Activated naive CD4-positive, alpha-beta T cell treated with anti-CD3 and anti-CD28 coated beads, Interleukin-2, amount 10 ng/mL, durations not matched to agents 7 days and 5 days (primary cell): ENCODE results near the gene SERPINA9.

Experiments used
- CTCF ChIA-PET: fragments of 350-600 bp; sonication (Branson Sonifier 250); formaldehyde crosslinking; loops from one replicate; lab custom pipeline; 2021; ENCODE audit warnings: antibody characterized with exemption; lab: Charles Lee
- DNase-seq: peaks from one replicate; pipeline ENCODE4 v3.0.0-alpha.2; 2020
- H3K27ac Mint-ChIP-seq: one replicate; pipeline ENCODE4 v1.8.0; 2021; ENCODE audit warnings: mild to moderate bottlenecking, moderate library complexity, mixed read lengths
- H3K27me3 Mint-ChIP-seq: one replicate; pipeline ENCODE4 v1.8.0; 2021; ENCODE audit warnings: mild to moderate bottlenecking, mixed read lengths
- H3K36me3 Mint-ChIP-seq: one replicate; pipeline ENCODE4 v1.8.0; 2021; ENCODE audit warnings: mixed read lengths
- H3K4me1 Mint-ChIP-seq: one replicate; pipeline ENCODE4 v1.8.0; 2021; ENCODE audit warnings: mixed read lengths
- H3K4me3 Mint-ChIP-seq: one replicate; pipeline ENCODE4 v1.8.0; 2021; ENCODE audit warnings: mild to moderate bottlenecking, moderate library complexity, mixed read lengths
- H3K9me3 Mint-ChIP-seq: one replicate; pipeline ENCODE4 v1.8.0; 2021; ENCODE audit warnings: mixed read lengths

Gene SERPINA9

DNA sequence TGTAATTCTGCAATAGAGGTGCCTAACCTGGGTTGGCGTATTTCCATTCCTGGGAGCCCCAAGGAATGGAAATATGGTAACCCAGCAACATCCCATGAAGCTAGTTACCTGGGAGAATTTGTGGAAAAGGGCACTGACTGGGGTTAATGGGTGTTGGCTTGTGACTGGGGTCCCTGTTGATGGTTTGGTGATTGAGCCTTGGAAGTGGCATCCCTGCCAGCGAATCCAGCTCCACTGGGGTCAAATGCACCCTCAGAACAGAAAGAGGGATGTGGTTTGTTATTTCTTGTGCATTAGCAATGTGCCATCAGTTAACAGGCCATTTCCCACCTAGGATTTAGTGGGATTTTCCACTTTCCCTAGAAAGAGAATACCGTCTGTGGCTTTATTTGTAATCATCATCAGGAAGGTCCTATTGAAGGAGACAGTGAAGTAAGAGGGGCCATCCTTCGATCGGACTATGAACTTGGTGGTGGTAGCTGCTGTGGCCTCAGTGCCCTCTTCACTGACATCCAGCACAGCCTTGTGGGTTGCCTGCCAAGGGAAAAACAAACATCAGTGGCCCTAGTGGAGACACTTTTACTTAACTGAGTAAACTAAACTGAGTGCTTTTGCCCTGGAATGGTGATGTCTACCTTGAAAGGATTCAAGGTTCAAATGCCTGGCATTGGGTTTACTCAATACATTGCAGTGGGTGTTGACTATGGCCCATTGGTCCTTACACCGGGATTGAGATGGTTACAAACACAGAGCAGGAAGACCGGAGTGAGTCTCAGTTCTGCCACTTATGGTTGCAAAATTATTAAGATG is 13.0 kb downstream of the SERPINA9 start:
- H3K4me3 Mint-ChIP-seq = no peak overlapping the region
- CTCF ChIA-PET = no interaction called here
- no peak overlapping the region for H3K27ac Mint-ChIP-seq
- H3K9me3 Mint-ChIP-seq = peaks cover 12% of the 10 kb centered on the region
- DNase-seq = no peak
- H3K27me3 Mint-ChIP-seq = peaks cover 5% of the 10 kb centered on the region
- no peaks in the 10 kb centered on the region for H3K36me3 Mint-ChIP-seq
- no peaks in the 10 kb centered on the region for H3K4me1 Mint-ChIP-seq

DNA sequence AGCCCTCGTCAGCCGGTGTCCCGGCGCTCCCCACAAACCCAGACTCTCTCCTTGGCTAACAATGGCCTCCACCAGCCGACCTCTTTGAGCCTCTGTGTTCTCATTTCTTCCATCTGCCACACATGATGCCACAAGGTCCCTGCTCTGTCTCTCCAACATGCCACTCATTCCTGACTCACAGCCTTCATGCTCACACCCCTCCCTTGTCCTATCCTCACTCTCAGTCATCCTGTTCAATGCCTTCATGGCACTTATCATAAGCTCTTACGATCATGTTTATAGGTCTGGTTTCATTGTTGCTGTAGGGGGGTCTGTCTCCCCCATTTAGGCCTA is 13.8 kb downstream of the SERPINA9 start:
- no peaks in the 10 kb centered on the region for H3K4me1 Mint-ChIP-seq
- no peak overlapping the region for H3K27ac Mint-ChIP-seq

DNA sequence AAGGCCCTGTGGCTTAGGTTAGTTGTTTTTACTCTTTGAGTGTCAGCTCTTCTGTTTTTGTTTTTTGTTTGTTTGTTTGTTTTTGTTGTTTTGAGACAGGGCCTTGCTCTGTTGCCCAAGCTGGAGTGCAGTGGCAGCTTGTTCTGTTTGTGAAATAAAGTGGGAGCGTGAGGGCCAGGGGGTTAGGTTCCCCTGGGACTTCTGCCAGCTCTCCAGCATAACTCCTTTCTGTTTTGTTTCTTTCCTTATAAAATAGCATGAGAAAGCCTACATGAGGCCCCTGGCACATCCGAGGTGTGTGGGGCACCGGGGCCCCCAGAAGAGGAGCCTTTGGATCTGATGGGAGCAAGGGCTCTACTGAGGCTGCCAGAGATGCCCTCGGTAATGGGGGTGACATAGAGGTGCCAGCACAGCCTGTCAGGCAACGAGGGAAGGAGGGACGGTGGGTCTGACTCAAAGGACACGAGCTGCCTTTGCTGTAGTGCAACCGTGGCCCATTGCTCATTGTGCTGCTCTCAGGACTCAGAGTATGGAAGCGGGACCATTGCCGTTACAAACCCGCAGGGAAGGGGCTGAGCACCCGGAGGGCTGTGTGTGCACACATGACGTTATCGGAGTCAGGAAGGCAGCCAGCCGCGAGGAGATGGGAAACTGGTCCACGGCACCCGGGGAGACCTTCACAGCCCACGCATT is 14.3 kb downstream of the SERPINA9 start:
- Mint-ChIP-seq H3K9me3 (peaks cover 12% of the 10 kb centered on the region), H3K27ac (no peak overlapping the region), H3K27me3 (peaks cover 9% of the 10 kb centered on the region), H3K36me3 (no peaks in the 10 kb centered on the region), H3K4me1 (no peaks in the 10 kb centered on the region), H3K4me3 (no peak overlapping the region)
- CTCF ChIA-PET = interaction anchor here (0.6 kb wide), 1 partner anchor 259 kb away, joined by 3 read pairs; no protein-coding TSS in a partner anchor
- no peak for DNase-seq

More for the DNA sequence above, 13.8 kb downstream of the SERPINA9 start:
- Mint-ChIP-seq H3K4me3 (no peak overlapping the region), H3K36me3 (no peaks in the 10 kb centered on the region), H3K27me3 (peaks cover 12% of the 10 kb centered on the region), H3K9me3 (peaks cover 12% of the 10 kb centered on the region)
- DNase-seq = no peak
- CTCF ChIA-PET = interaction anchor here (0.6 kb wide), 1 partner anchor 259 kb away, joined by 3 read pairs; no protein-coding TSS in a partner anchor

DNA sequence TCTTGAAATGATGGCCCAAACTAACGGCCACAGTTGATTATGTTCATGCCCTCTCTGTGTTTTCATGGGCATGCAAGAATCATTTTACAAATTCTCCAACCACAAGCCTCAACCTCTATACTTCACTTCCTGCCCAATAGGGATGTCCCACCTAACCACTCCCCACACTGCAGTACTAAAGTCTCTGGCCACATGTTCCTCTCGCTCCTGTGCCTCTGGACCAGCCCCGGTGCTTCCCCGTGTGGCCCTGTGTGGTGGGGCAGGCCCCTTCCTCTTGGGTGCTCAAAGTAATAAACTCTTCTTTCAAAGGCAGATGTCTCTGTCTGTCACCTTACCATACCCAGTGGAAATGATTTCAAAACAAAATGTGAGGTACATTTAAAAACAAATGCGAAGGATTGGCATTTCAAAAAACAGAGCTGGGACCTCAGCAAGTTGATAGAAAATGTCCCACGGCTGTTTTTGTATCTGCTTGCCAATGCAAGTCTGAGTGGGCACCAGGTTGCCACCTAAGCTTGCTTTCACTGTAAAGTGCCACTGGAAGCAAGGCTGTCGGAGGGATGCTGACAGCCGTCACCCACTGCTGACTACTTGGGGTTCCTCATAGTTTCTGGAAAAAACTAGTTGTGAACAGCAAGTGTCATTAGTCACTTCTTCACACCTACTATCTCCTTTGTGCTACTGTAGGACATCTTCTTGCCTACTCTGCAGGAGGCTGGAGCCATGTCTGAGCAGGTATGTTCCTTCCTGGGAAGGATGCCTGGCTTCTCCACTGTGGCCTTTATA is 15.2 kb downstream of the SERPINA9 start:
- peaks cover 9% of the 10 kb centered on the region for H3K27me3 Mint-ChIP-seq
- H3K9me3 Mint-ChIP-seq = peaks cover 6% of the 10 kb centered on the region
- CTCF ChIA-PET = interaction anchor here (1.0 kb wide), 1 partner anchor 27 kb away, joined by 3 read pairs; no protein-coding TSS in a partner anchor
- H3K4me3 Mint-ChIP-seq = no peak overlapping the region
- H3K27ac Mint-ChIP-seq = no peak overlapping the region
- DNase-seq = no peak
- H3K36me3 Mint-ChIP-seq = no peaks in the 10 kb centered on the region
- H3K4me1 Mint-ChIP-seq = no peaks in the 10 kb centered on the region

DNA sequence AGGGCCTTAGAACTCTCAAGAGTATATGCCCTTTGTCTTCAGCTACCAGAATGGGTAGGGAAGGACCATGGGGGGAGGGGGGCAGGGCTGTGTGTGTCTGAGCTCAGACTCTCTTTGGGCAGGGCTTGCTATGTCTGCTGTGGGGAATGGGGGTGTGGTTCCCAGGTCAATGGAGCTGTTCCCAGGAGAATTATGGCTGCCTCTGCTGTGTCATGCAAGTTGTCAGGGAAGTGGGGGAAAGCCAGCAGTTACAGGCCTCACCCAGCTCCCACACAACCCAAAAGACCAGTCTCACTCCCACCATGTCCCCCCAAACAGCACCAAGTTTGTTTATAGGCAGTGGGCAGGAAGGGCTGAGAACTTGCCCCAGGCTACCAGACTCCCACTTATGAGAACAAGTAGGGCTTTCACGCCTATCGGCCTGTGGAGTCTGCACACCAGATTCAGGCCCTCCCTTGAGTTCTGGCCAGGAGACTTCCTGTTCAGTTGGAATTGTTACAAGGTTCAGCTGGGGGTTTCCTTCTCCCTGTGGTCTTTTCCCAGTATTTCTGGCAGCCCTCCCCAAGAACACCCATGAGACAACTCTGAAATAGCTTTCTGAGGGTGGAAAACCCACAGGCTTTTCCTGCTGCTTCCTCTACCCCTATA is 17.3 kb downstream of the SERPINA9 start:
- no peak for DNase-seq
- H3K36me3 Mint-ChIP-seq = no peaks in the 10 kb centered on the region
- no peak overlapping the region for H3K27ac Mint-ChIP-seq
- CTCF ChIA-PET = no interaction called here
- H3K4me3 Mint-ChIP-seq = no peak overlapping the region
- H3K27me3 Mint-ChIP-seq = peaks cover 14% of the 10 kb centered on the region
- H3K4me1 Mint-ChIP-seq = no peaks in the 10 kb centered on the region
- H3K9me3 Mint-ChIP-seq = no peaks in the 10 kb centered on the region

DNA sequence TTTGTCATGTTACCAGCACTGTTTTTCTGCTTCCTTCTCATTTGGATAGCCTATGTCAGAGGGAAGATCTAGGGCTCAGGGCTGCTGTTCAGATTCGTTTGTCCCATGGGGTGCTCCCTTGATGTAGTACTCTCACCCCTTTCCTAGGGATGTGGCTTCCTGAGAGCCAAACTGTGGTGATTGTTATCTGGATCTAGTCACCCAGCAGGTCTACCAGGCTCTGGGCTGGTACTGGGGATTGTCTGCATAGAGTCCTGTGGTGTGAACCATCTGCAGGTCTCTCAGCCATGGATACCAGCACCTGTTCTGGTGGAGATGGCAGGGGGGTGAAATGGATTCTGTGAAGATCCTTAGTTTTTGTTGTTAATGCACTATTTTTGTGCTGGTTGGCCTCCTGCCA is 17.9 kb downstream of the SERPINA9 start:
- no peaks in the 10 kb centered on the region for H3K4me1 Mint-ChIP-seq
- no peak for DNase-seq
- no peak overlapping the region for H3K4me3 Mint-ChIP-seq
- CTCF ChIA-PET = no interaction called here
- peaks cover 14% of the 10 kb centered on the region for H3K27me3 Mint-ChIP-seq
- H3K9me3 Mint-ChIP-seq = no peaks in the 10 kb centered on the region
- H3K36me3 Mint-ChIP-seq = no peaks in the 10 kb centered on the region
- H3K27ac Mint-ChIP-seq = no peak overlapping the region

DNA sequence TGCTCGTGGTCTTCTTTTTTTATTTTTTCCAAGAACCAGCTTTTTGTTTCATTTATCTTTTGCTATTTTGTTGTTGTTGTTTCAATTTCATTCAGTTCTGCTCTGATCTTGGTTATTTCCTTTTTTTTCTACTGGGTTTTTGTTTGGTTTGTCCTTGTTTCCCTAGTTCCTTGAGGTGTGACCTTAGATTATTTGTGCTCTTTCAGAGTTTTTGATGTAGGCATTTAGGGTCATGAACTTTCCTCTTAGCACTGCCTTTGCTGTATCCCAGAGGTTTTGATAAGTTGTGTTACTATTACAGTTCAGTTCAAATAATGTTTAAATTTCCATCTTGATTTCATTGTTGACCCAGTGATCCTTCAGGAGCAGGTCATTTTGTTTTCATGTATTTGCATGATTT is 20.1 kb downstream of the SERPINA9 start:
- peaks cover 19% of the 10 kb centered on the region for H3K27me3 Mint-ChIP-seq
- no peaks in the 10 kb centered on the region for H3K9me3 Mint-ChIP-seq
- H3K27ac Mint-ChIP-seq = no peak overlapping the region

DNA sequence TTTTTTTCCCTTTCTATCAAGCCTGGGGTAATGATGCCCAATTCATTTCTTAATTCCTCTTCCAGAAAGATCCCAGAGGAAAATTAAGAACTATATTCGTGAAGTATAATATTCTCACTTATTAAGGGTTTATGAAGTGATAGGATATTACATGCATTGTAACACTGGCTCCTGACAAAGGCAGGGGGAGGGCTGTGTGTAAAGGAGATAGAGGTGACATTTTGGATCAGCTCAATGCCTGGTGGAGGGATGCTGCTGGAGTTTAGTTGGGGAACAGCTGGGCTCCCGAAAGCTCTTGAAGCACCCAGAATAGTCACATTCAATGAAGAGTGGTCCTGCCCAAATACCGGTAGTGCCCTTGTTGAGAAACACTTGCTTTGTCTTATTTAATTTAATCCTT is 24.2 kb downstream of the SERPINA9 start:
- H3K4me3 Mint-ChIP-seq = no peak overlapping the region
- no peaks in the 10 kb centered on the region for H3K9me3 Mint-ChIP-seq
- no peak overlapping the region for H3K27ac Mint-ChIP-seq
- no peaks in the 10 kb centered on the region for H3K36me3 Mint-ChIP-seq
- peaks cover 17% of the 10 kb centered on the region for H3K27me3 Mint-ChIP-seq
- CTCF ChIA-PET = no interaction called here
- no peaks in the 10 kb centered on the region for H3K4me1 Mint-ChIP-seq
- no peak for DNase-seq

More for the DNA sequence above, 20.1 kb downstream of the SERPINA9 start:
- H3K4me1 Mint-ChIP-seq = no peaks in the 10 kb centered on the region
- CTCF ChIA-PET = no interaction called here
- no peak overlapping the region for H3K4me3 Mint-ChIP-seq
- no peaks in the 10 kb centered on the region for H3K36me3 Mint-ChIP-seq
- no peak for DNase-seq

DNA sequence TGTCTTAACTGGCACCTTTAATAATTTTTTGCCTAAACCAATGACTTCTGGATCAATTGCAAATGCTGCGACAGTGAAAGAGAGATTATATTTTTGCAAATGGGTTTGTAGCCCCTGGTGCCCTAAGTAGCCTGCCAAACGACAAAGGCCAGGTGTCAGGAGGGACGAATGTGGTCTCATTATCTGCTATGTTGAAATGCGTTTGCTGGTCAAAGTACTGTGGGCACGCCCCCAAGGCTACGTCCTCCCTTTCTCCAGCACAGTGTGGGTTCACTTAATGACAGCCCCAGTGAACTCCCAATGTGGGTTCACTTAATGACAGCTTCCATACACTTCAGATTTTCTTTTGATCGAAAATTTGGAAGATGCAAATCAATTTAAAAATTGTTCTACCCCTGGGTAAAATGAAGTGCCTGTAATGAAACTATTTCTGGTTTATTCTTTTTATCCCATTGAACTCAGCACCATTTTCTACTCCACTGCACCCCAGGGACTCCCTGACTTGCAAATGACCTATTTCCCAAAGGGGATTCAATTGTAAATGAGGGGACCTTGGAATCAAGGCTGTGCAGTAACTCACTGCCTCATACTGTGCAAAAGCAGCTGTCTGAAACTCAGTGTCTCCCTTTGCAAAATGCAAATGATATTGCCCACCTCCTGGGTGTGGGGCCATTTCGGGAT is 24.8 kb downstream of the SERPINA9 start:
- H3K9me3 Mint-ChIP-seq = no peaks in the 10 kb centered on the region
- H3K27ac Mint-ChIP-seq = no peak overlapping the region
- DNase-seq = no peak
- no peaks in the 10 kb centered on the region for H3K36me3 Mint-ChIP-seq
- peaks cover 17% of the 10 kb centered on the region for H3K27me3 Mint-ChIP-seq
- no peak overlapping the region for H3K4me3 Mint-ChIP-seq
- no peaks in the 10 kb centered on the region for H3K4me1 Mint-ChIP-seq
- CTCF ChIA-PET = no interaction called here

DNA sequence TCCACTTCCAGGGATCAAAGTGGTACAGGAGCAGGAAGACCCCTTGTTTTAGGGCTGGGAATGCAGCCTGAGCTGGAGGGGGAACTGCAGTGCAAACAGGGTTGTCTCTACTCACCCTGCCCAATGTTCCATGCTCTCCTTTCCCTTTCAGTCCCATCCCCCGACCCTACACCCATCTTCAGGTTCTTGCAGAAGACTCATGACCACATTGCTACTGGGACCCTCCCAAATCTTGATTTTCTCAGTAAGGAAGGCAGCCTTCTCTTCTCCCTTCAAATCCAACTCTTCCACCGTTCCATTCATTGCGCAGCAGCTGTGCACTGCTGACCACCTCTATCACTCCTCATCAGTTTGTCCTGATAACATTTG is 25.3 kb downstream of the SERPINA9 start:
- no peak overlapping the region for H3K4me3 Mint-ChIP-seq
- CTCF ChIA-PET = interaction anchor here (1.1 kb wide), 1 partner anchor 17 kb away, joined by 5 read pairs; no protein-coding TSS in a partner anchor
- H3K4me1 Mint-ChIP-seq = no peaks in the 10 kb centered on the region
- no peak overlapping the region for H3K27ac Mint-ChIP-seq
- peaks cover 17% of the 10 kb centered on the region for H3K27me3 Mint-ChIP-seq
- no peaks in the 10 kb centered on the region for H3K36me3 Mint-ChIP-seq
- DNase-seq = no peak
- no peaks in the 10 kb centered on the region for H3K9me3 Mint-ChIP-seq

DNA sequence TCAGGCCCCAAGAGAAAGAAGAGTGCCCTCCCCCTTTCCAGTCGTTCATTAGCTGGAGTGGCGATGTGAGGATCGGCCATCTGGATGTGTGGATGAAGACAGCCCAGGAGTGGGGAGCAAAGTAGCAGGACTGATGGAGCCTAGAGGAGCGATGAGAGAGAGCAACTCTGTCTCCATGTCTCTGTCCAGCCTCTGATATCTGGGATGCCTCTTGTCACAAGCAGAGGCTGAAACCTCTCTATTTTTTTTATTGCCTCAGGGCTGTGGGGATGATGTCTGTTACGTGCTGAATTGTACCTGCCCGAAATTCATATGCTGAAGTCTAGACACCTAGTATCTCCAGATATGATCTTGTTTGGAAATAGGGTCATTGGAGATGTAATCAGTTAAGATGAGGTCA is 26.1 kb downstream of the SERPINA9 start:
- Mint-ChIP-seq H3K27ac (no peak overlapping the region), H3K27me3 (peaks cover 15% of the 10 kb centered on the region)
- CTCF ChIA-PET = interaction anchor here (1.1 kb wide), 1 partner anchor 16 kb away, joined by 5 read pairs; no protein-coding TSS in a partner anchor

DNA sequence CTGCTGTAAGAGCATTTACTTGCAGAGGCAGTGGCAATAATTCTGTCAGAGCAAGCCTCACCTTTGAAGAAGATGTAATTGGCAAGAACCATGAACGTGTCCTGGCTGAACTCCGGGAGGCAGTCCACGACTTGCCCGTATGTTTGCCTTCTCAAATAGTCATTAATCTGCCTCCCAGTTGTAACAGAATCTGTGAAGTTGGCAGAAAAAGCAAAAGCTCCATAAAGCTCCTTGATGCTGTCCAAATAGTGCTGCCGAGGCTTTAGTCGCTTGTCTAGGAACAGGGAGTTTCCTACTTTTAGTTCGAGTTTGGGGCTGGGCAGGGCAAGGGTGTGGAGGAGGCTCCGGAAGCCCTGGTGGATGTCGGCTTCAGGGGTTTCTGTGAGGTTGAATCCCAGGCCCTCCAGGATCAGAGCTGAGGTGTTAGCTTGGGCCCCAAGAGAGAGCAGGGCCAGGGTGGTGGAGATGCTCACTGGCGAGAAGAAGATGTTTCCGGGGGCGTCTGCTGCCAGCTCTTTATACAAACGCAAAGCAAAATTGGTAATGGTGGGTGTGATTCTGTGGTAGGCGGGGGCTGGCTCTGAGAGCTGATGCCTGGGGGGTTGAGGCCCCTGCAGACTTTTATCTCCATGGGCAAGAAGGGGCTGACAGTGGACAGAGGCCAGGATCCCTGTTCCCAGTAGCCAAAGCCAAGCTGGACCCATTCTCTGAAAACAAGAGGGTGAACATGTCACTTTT is 27.8 kb downstream of the SERPINA9 start:
- H3K4me3 Mint-ChIP-seq = no peak overlapping the region
- no peaks in the 10 kb centered on the region for H3K9me3 Mint-ChIP-seq
- H3K27ac Mint-ChIP-seq = no peak overlapping the region
- H3K27me3 Mint-ChIP-seq = peaks cover 12% of the 10 kb centered on the region
- H3K36me3 Mint-ChIP-seq = no peaks in the 10 kb centered on the region
- no peak for DNase-seq
- CTCF ChIA-PET = no interaction called here
- no peaks in the 10 kb centered on the region for H3K4me1 Mint-ChIP-seq

More for the DNA sequence above, 26.1 kb downstream of the SERPINA9 start:
- H3K4me1 Mint-ChIP-seq = no peaks in the 10 kb centered on the region
- no peaks in the 10 kb centered on the region for H3K36me3 Mint-ChIP-seq
- H3K4me3 Mint-ChIP-seq = no peak overlapping the region
- H3K9me3 Mint-ChIP-seq = no peaks in the 10 kb centered on the region
- DNase-seq = no peak

DNA sequence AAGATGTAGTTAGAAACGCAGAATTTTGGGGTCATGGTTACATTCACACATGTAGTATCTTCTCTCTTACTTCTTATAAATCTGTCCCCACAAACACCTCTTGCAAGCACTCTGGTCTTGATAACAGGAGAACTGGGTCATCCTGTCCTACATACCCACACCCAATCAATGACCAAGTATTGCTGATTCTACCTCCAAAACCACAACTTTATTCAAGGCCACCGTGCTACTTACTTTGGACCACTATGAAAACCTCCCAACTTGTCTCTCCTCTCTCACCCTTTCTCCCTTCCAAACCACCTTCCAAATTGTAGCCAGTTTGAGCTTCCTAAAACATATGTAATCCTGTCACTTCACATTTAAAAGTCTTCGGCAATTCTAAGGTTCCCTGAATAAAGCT is 28.8 kb downstream of the SERPINA9 start:
- no peaks in the 10 kb centered on the region for H3K36me3 Mint-ChIP-seq
- no peaks in the 10 kb centered on the region for H3K9me3 Mint-ChIP-seq
- no peak overlapping the region for H3K4me3 Mint-ChIP-seq
- CTCF ChIA-PET = interaction anchor here (1.1 to 1.5 kb wide), 2 partner anchors 13 to 25 kb away, joined by 3 read pairs; no protein-coding TSS in a partner anchor
- no peaks in the 10 kb centered on the region for H3K4me1 Mint-ChIP-seq
- H3K27ac Mint-ChIP-seq = no peak overlapping the region
- H3K27me3 Mint-ChIP-seq = peaks cover 11% of the 10 kb centered on the region
- no peak for DNase-seq
